Measurements from ENCODE around the gene CSKMT. TPM values are rescaled to one million over a fixed set of nuclear protein-coding genes. Genes with fewer than 3 reads are reported as not detected.

CSKMT gene
- total RNA-seq, 1 experiment from 2014 or later: 49.2 TPM

GRCh38 chr11:62645946-62646824 is 18.9 kb upstream of the CSKMT start, which contains the start of gene GANAB:
GANAB (minus strand) TSS chr11:62646613; CDS start chr11:62646599, 14 bp downstream.
- no peaks in the 10 kb centered on the region for H3K9me3 Mint-ChIP-seq
- H3K4me1 ChIP-seq (ENCODE audit: insufficient read depth, low read length): peaks cover 3% of the 10 kb centered on the region; the same call in 1 of the 2 replicates
- H3K9ac ChIP-seq (ENCODE audit: extremely low read depth, insufficient read length, low read length): peak within 1 kb of the TSS; percentile 86
- H3K27me3 ChIP-seq (ENCODE audit: insufficient read depth, low read length): no peaks in the 10 kb centered on the region
- no peak within 1 kb of the TSS for H2BK12ac ChIP-seq (ENCODE audit: insufficient read length, low read depth, low read length)
- H4K5ac ChIP-seq (ENCODE audit: insufficient read length, low read depth, low read length): no peak within 1 kb of the TSS
- peak within 1 kb of the TSS; percentile 85 for H3K14ac ChIP-seq (ENCODE audit: insufficient read depth, low read length)
- H2BK120ac ChIP-seq (ENCODE audit: low read depth, low read length, poor library complexity, severe bottlenecking): no peak within 1 kb of the TSS
- H3K27me3 Mint-ChIP-seq (ENCODE audit: low read depth): no peaks in the 10 kb centered on the region
- H4K20me1 ChIP-seq (ENCODE audit: control insufficient read depth, insufficient read depth, insufficient read length): no peaks in the 10 kb centered on the region
- peak; percentile 98 for DNase-seq
- no peak for TF ChIP-seq CTCF (conservative IDR thresholded peaks at IDR 0.05)
- H3K4ac ChIP-seq (ENCODE audit: low read depth, low read length): no peak within 1 kb of the TSS; the same call in 1 of the 2 replicates
- H2BK20ac ChIP-seq (ENCODE audit: low read depth, low read length, poor library complexity, severe bottlenecking): no peak within 1 kb of the TSS
- H3K23me2 ChIP-seq (ENCODE audit: insufficient read length, low read depth, low read length, poor library complexity, severe bottlenecking): peaks cover 5% of the 10 kb centered on the region
- H2AFZ ChIP-seq (ENCODE audit: low read length): no peak within 1 kb of the TSS
- no peak within 1 kb of the TSS for H4K8ac ChIP-seq (replicated peaks; ENCODE audit: insufficient read length, low read depth, low read length)
- peaks cover 7 to 9% of the 10 kb centered on the region in 2 experiments for H3K4me1 Mint-ChIP-seq
- H3K4me3 Mint-ChIP-seq: peak within 1 kb of the TSS; percentile 98 to 100
- H3K79me2 ChIP-seq (ENCODE audit: insufficient read depth, low read length): peaks cover 10% of the 10 kb centered on the region; the same call in 1 of the 2 replicates
- H2BK5ac ChIP-seq (ENCODE audit: insufficient read length, low read length): no peak within 1 kb of the TSS
- H3K56ac ChIP-seq (ENCODE audit: insufficient read length, low read depth, low read length): no peak within 1 kb of the TSS
- no peaks in the 10 kb centered on the region for H3K9me3 ChIP-seq (ENCODE audit: control insufficient read depth, low read depth, low read length)
- no peak within 1 kb of the TSS for H3T11ph ChIP-seq (ENCODE audit: low read length)
- H3K4me2 ChIP-seq (ENCODE audit: insufficient read depth, insufficient read length, low read length): peak within 1 kb of the TSS; percentile 74
- H3K27ac ChIP-seq (ENCODE audit: insufficient read length, low read depth, low read length): no peak within 1 kb of the TSS
- H3K27ac Mint-ChIP-seq: peak within 1 kb of the TSS; percentile 84 to 98 (median 98)
- no peak within 1 kb of the TSS for H2AK5ac ChIP-seq (ENCODE audit: insufficient read length, low read length)
- peaks cover 14 to 46% (median 29%) of the 10 kb centered on the region in 3 experiments for H3K36me3 Mint-ChIP-seq (ENCODE audit: insufficient read depth in 1 of 3, low read depth in 3 of 3)
- WGBS (ENCODE audit: extremely low coverage, insufficient read length, low lambda C conversion rate): no CpG with 5 or more reads among the region's 73 CpGs
- H3K23ac ChIP-seq (ENCODE audit: insufficient read length, low read depth, low read length): no peak within 1 kb of the TSS
- H2BK15ac ChIP-seq (ENCODE audit: low read depth, low read length): no peak within 1 kb of the TSS
- H4K91ac ChIP-seq (ENCODE audit: insufficient read length, low read depth, low read length): no peak within 1 kb of the TSS
- H3K18ac ChIP-seq (ENCODE audit: insufficient read length, low read depth, low read length): peak within 1 kb of the TSS; percentile 81
- H3K79me1 ChIP-seq (ENCODE audit: insufficient read depth, low read depth, low read length, poor library complexity, severe bottlenecking): no peaks in the 10 kb centered on the region
